GM19324 (cell line): Measurements from ENCODE around the gene ZNF280A.
"Not testable (repeated sequence)": the region's sequence is repeated elsewhere in the genome, so short reads cannot be mapped to it uniquely, and the experiment has no call there.

Experiments
- ATAC-seq: cut with Tn5 transposase; IDR thresholded peaks from one replicate; pipeline ENCODE4 v1.9.1; 2021; ENCODE audit warnings: mild to moderate bottlenecking, moderate library complexity; ENCODE audit not compliant: unreplicated experiment, low FRiP score

ZNF280A gene

DNA sequence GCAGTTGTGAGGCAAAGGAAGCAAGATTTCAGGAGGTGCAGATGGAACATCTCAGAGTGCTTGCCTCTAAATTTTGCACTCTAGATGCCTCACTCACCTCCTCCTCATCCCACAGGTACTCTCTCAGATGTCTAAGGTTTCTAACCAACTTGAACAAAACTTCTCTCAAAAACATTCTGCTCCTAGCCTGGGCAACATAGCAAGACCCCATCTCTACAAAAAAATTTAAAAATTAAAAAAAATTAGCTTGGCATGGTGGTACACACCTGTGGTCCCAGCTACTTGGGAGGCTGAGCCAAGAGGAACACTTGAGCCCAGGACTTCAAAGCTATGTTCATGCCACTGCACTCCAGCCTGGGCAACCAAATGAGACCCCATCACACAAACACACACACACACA, 4.2 kb downstream of the ZNF280A start:
- no peak for ATAC-seq

DNA sequence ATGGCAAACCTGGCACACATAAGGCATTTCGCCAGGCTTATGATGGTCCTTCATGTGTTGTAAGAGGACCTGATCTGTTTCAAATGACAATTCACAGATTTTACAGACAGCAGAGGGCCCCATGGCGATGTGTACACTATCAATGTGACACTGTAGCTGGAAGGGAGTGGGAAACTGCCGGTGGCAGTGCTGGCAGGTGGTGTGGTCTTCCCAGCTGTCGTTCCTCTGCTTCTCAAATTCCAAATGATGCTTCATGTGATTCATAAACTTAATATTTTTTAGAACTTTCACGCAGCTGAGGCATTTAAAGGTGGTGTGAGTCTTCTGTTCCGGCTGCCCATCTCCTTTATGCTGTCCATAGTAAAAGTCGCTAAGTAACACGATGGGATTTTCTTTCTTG, 5.6 kb downstream of the ZNF280A start:
- ATAC-seq: not testable (repeated sequence)

GRCh38 chr22:22513619-22514018, 6.5 kb downstream of the ZNF280A start:
- no peak for ATAC-seq

DNA sequence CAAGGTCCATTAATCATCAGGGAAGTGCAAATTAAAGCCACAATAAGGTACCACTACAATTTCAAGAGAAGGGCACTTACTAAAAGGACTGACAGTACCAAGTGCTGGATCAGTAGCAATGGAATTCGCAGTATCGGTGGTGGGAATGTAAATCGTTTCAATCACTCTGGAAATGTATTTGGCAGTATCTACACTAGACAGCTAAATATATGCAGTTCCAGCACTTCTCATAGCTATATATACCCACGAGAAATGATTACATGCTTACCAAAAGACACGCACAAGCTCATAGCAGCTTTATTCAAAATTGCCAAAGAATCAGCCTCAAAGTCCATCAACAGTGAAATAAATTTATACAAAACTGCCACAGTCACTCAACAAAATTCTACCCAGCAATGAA, 7.1 kb downstream of the ZNF280A start:
- ATAC-seq: no peak

DNA sequence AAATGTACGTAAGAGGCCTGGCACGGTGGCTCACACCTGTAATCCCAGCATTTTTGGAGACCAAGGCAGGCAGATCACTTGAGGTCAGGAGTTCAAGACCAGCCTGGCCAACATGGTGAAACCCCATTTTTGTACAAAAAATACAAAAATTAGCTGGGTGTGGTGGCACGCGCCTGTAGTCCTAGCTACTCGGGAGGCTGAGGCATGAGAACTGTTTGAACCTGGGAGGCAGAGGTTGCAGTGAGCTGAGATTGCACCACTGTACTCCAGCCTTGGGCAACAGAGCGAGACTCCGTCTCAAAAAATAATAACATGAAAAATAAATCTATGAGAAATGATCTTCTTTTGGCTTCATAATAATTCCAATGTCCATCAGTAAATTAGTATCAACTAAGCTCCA, 9.2 kb downstream of the ZNF280A start:
- ATAC-seq: not testable (repeated sequence)

DNA sequence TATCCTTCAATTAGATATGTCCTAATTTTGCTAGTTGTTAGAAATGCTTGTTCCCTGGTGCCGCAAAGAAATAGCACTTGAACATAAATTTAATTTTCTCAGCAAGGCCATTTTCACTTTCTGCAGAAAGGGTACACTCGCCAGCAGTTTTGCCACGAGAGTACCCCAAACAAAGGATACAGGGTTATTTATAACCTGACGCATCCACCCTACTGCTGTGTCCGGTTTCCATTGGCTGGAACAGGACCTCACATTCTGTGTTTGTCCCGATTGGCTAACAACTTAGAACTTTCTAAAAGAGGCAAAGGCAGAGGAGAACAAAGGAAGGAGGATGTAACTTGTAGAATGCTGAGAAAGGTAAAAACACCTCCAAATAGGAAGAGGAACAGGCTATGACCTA, 10.2 kb downstream of the ZNF280A start:
- not testable (repeated sequence) for ATAC-seq

DNA sequence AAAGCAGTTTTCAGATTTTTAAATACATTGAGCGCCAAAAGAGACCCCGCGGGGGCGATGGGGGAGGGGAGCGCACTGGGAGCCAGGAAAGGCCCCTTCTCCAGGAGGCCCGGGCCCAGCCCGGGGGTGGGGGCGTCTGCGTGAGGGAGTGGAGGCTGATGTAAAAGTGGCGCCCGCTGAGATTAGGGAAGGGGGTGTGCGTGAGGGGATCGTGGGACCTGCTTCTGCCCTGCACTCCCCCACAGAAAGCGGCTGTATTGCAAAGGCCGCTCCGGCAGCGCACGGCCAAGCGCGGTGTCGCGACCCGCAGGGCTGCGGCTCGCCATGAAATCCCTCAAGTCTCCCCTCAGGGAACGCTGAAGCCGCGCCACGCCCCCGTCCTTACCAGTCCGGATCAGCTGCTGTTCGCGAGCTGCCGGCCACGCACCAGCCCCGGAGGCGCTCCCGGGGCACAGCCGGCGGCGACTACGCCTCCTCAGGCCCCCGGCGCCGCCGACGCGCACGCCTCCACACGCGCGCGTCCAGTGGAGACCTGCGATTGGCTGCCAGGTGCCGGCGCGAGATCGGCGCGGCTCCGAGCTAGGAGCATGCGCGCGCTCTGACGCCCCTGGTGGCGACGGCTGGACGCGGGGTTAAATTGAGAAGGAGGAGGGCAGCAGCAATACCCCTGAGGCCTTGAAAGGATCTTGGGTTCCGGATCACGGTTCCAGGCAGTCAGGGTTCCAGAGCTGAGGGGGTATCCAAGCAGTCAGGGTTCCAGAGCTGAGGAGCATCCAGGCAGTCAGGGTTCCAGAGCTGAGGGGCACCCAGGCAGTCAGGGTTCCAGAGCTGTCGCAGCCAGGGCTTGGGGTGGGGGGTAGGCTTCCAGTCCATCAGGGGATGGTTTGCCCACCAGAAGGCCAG, 11.5 kb downstream of the ZNF280A start, which contains the start of gene ZNF280B:
Gene ZNF280B (minus strand): TSS at position 469 of the 903 bp plus-strand sequence. CDS start 19,344 bp downstream, outside the sequence.
- ATAC-seq: peak; percentile 87

DNA sequence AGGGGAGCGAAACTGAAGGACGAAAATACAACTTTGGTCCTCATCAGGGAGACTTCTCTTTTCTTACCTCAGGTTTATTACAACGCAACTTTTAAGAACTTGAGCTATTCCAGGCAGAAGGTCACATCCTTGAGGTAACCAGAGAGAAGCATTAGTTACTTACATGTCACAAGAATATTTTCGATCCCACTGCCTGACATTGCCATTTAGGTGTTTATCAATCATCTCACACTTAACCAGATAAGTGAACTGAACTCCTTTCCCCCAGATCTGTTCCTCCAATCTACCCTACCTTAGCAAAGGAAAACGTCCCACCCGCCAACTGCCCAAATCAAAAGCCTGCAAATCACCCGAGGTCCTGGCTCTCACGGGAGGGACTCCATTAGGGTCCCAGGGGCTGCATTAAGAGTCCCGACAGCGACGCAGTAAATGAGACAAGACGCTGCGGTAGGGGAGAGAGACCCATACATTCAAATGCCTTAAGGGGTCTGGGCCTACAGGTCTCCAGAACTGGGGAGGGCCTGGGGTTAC, 12.3 kb downstream of the ZNF280A start:
- peak; percentile 9 for ATAC-seq

DNA sequence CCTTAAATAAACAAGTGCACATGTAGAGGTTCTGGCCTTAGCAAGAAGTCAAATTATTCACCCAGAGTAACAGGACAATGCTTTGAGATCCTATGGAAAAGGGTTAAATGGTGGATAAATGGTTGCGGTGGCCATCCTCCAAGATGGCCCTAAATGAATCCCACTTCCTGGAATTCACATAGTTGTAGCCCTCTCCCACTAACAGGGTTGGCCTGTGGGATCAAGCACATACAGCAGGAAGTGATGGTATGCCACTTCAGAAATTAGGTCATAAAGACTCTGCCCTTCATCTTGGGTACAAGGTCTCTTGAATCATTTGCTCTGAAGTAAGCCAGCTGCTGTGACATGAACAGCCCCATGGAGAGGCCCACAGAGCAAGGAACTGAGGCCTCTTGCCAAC, 13.3 kb downstream of the ZNF280A start:
- no peak for ATAC-seq

DNA sequence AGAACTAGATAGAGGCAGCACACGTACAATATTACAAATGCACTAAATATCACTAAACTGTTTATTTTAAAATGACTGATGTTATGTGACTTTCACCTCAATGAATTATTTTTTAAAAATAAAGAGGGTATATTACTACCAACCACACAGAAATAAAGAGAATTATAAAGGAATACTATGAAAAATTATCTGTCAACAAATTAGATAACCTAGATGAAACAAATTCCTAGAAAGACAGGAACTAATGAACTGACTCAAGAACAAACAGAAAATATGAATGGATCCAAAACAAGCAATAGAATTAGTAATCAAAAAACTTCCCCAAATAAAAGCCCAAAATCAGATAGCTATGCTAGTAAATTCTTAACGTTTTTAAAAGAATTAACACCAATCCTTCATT, 21.8 kb downstream of the ZNF280A start:
- ATAC-seq: no peak

DNA sequence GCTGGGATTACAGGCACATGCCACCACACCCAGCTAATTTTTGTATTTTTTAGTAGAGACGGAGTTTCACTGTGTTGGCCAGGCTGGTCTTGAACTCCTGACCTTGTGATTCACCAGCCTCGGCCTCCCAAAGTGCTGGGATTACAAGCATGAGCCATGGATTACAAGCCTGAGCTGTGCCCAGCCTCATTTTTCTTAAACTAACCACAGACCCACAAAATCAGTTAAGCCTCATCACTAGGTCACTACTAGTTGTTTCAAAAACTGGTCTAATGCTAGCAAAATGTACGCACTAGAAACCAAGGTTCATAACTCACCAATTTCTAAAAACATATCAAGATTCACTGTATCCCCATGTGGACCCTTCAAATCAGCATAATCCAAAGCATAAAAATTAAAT, 28.5 kb downstream of the ZNF280A start:
- ATAC-seq: not testable (repeated sequence)

DNA sequence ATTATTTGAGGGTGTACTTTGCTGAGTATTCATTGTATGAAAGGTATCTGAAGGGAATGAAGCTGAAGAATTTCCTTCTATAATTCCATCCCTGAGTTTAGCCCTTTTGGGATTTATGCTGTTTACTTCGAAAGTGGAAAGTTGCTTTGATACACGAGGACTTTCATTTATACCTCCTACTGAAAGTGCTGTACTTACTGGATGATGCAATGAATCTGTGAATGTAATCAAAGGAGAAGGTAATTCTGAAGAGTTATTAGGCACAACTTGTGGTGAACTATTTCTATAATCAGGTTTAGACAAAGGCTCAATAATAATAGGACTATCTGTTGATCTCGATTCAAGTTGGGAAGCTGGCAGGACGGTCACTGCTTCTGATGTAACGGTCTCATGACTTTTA, 31.3 kb downstream of the ZNF280A start:
- no peak for ATAC-seq

DNA sequence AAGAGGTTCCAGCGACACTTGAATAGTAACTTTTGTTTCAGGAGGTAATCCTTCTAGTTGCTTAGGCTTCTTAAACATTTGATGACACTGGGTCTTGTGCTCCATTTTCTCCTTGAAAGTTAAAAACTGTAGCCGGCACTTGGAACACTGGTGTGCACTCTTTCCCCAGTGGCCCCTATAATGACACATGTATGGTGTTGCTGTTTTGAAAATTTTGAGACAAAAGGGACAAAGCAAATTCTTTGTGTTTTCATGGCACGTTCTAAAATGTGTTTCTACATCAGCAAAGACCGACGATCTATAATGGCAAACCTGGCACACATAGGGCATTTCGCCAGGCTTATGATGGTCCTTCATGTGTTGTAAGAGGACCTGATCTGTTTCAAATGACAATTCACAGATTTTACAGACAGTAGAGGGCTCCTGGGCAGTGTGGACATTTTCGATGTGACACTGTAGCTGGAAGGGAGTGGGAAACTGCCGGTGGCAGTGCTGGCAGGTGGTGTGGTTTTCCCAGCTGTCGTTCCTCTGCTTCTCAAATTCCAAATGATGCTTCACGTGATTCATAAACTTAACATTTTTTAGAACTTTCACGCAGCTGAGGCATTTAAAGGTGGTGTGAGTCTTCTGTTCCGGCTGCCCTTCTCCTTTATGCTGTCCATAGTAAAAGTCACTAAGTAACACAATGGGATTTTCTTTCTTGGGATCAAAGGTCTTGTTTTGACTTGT, 32.0 kb downstream of the ZNF280A start:
- no peak for ATAC-seq

DNA sequence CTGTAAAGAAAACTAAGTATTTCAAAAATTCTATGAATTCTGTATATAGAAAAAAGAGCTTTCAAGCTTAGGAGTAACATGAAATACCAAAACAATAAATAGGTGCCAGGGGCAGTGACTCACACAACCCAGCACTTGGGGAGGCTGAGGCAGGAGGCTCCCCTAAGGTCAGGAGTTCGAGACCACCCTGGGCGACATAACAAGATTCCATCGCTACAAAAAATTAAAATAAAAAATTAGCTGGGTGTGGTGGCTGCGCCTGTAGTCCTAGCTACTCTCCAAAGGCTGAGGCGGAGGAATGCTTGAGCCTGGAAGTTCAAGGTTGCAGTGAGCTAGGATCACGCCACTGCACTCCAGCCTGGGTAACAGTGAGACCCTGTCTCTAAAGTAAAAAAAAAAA, 33.0 kb downstream of the ZNF280A start:
- ATAC-seq: no peak

GRCh38 chr22:22486132-22486899, 33.8 kb downstream of the ZNF280A start:
- no peak for ATAC-seq

DNA sequence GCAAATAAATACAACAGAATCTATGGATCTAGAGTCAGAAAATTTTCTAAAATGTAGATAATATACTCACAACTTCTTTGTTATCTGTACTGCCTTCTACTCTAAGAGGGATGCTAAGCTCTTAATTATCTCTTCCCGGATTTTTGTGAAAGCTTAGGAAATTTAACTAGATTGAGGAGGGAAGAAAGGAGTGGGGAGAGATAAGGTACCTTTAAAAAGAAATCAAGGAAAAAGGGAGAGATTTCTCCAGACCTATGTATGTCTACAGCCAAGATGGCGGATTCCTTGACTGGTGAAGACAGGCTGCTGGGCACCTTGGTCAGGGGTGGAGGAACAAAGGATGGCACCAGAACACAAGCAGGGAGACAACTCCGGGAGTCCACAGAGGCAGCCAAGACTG, 34.5 kb downstream of the ZNF280A start:
- ATAC-seq: no peak

DNA sequence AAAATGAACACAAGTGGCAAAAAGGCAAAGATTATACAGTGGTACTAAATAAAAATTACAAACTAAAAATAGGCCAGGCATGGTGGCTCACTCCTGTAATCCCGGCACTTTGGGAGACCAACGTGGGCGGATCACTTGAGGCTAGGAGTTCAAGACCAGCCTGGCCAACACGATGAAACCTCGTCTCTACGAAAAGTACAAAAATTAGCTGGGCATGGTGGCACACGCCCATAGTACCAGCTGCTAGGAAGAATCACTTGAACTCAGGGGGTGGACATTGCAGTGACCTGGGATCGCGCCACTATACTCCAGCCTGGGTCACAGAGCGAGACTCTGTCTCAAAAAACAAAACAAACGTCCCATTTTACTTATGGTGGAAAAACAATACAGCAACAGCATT, 36.0 kb downstream of the ZNF280A start:
- ATAC-seq: no peak

- no peak for ATAC-seq
These were observed 39.1 kb downstream of the ZNF280A start for GRCh38 chr22:22480940-22481339.

DNA sequence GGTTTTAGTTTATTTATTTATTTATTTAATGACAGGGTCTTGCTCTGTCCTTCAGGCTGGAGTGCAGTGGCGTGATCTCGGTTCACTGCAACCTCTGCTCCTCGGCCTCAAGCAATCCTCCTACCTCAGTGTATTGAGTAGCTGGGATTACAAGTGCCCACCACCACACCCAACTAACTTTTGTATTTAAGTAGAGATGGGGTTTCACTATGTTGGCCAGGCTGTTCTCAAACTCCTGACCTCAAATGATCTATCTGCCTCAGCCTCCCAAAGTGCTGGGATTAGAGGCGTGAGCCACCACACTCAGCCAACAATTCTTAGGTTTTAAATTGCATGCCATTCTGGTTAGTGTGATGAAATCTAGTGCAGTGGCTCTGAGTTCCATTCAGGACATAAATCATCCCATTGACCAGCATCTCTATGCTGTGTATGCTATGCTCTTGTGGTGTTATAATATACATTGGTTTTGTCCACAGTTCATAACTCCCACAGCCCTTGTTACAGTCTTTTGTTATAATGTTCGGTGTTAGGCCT, 40.0 kb downstream of the ZNF280A start:
- no peak for ATAC-seq

GRCh38 chr22:22479116-22479515, 41.0 kb downstream of the ZNF280A start:
- ATAC-seq: no peak
